Mesodermal cell (in vitro differentiated cells): Measurements from ENCODE around the gene INPP4B.
A peak's percentile ranks its signal among the peaks of the same experiment; 100 is the strongest.

ENCODE experiments used
- H3K27ac ChIP-seq: 2 replicates; pipeline ENCODE4 v1.7.0; 2013; ENCODE audit warnings: mild to moderate bottlenecking, low read depth, low read length, moderate library complexity; ENCODE audit not compliant: severe bottlenecking
- H3K36me3 ChIP-seq: 2 replicates; pipeline ENCODE4 v1.7.1; 2013; ENCODE audit warnings: mild to moderate bottlenecking, low read length, moderate library complexity; ENCODE audit not compliant: control insufficient read depth, insufficient read depth
- H3K4me1 ChIP-seq: one replicate; pipeline ENCODE4 v1.7.1; 2013; ENCODE audit warnings: mild to moderate bottlenecking, low read length; ENCODE audit not compliant: insufficient read depth, control insufficient read depth, poor library complexity, severe bottlenecking
- H3K4me3 ChIP-seq: 2 replicates; pipeline ENCODE4 v1.7.0; 2013; ENCODE audit warnings: low read length, control low read depth, mild to moderate bottlenecking; ENCODE audit not compliant: insufficient read depth, poor library complexity, severe bottlenecking; ENCODE audit errors: extremely low read depth
- H3K9me3 ChIP-seq: 2 replicates; pipeline ENCODE4 v1.7.1; 2013; ENCODE audit warnings: mild to moderate bottlenecking, low read length, moderate library complexity; ENCODE audit not compliant: control insufficient read depth
- WGBS, 2 experiments: methylation state at CpG; one replicate each; pipeline ENCODE4 v1.1.5; 2013; ENCODE audit warnings: missing lambda C conversion rate in 2 of 2; ENCODE audit not compliant: insufficient coverage in 2 of 2; 5-methylcytosine and 5-hydroxymethylcytosine counted together

Gene INPP4B

GRCh38 chr4:142379277-142380051, 466.6 kb downstream of the INPP4B start:
- H3K4me3 ChIP-seq = no peak overlapping the region
- no peaks in the 10 kb centered on the region for H3K9me3 ChIP-seq
- WGBS, 2 experiments = 71 to 90% methylated on average over 2 of the region's 4 CpGs
- peak overlapping the region; percentile 94 for H3K27ac ChIP-seq
- H3K4me1 ChIP-seq = peaks cover 33% of the 10 kb centered on the region
- no peaks in the 10 kb centered on the region for H3K36me3 ChIP-seq

GRCh38 chr4:142378179-142378578, 467.9 kb downstream of the INPP4B start:
- H3K27ac ChIP-seq = no peak overlapping the region

GRCh38 chr4:142377342-142378091, 468.6 kb downstream of the INPP4B start:
- H3K27ac ChIP-seq = no peak overlapping the region
- H3K36me3 ChIP-seq = no peaks in the 10 kb centered on the region
- H3K4me3 ChIP-seq = no peak overlapping the region
- no peaks in the 10 kb centered on the region for H3K9me3 ChIP-seq
- WGBS, 2 experiments = 76 to 80% methylated on average over 1 to 2 of the region's 3 CpGs
- peaks cover 33% of the 10 kb centered on the region for H3K4me1 ChIP-seq

More at GRCh38 chr4:142378179-142378578, 467.9 kb downstream of the INPP4B start:
- H3K9me3 ChIP-seq = no peaks in the 10 kb centered on the region
- no peak overlapping the region for H3K4me3 ChIP-seq
- no peaks in the 10 kb centered on the region for H3K36me3 ChIP-seq
- WGBS, 2 experiments = 100% methylated on average over 1 of the region's 2 CpGs
- peaks cover 33% of the 10 kb centered on the region for H3K4me1 ChIP-seq

- Histone ChIP-seq H3K4me3 (no peak overlapping the region), H3K27ac (no peak overlapping the region), H3K36me3 (no peaks in the 10 kb centered on the region), H3K9me3 (peaks cover 1% of the 10 kb centered on the region), H3K4me1 (peaks cover 33% of the 10 kb centered on the region)
- 91 to 100% methylated on average over 1 of the region's 1 CpG for WGBS, 2 experiments
These were observed 469.9 kb downstream of the INPP4B start for GRCh38 chr4:142376204-142376603.

- H3K27ac ChIP-seq = no peak overlapping the region
- WGBS, 2 experiments = 93 to 100% methylated on average over 2 of the region's 2 CpGs
- H3K4me3 ChIP-seq = no peak overlapping the region
- peaks cover 6% of the 10 kb centered on the region for H3K9me3 ChIP-seq
- H3K36me3 ChIP-seq = no peaks in the 10 kb centered on the region
- H3K4me1 ChIP-seq = peaks cover 19% of the 10 kb centered on the region
These were observed 472.5 kb downstream of the INPP4B start for GRCh38 chr4:142373610-142374009.

GRCh38 chr4:142372530-142373260, 473.4 kb downstream of the INPP4B start:
- Histone ChIP-seq H3K4me1 (peaks cover 10% of the 10 kb centered on the region), H3K36me3 (no peaks in the 10 kb centered on the region), H3K4me3 (no peak overlapping the region), H3K9me3 (peaks cover 6% of the 10 kb centered on the region), H3K27ac (no peak overlapping the region)
- WGBS, 2 experiments = 71% methylated on average over 1 of the region's 2 CpGs; no CpG with 5 or more reads in 1 of the 2 experiments

- Histone ChIP-seq H3K36me3 (no peaks in the 10 kb centered on the region), H3K4me1 (no peaks in the 10 kb centered on the region), H3K27ac (no peak overlapping the region), H3K9me3 (peaks cover 6% of the 10 kb centered on the region), H3K4me3 (no peak overlapping the region)
- WGBS, 2 experiments = 83 to 100% methylated on average over 1 to 2 of the region's 3 CpGs
These were observed 477.0 kb downstream of the INPP4B start for GRCh38 chr4:142369141-142369540.

GRCh38 chr4:142367418-142368180, 478.5 kb downstream of the INPP4B start:
- Histone ChIP-seq H3K36me3 (no peaks in the 10 kb centered on the region), H3K4me3 (no peak overlapping the region), H3K27ac (no peak overlapping the region), H3K9me3 (peaks cover 6% of the 10 kb centered on the region), H3K4me1 (no peaks in the 10 kb centered on the region)
- 89 to 92% methylated on average over 2 to 3 of the region's 6 CpGs for WGBS, 2 experiments

GRCh38 chr4:142366769-142367181, 479.3 kb downstream of the INPP4B start:
- no peak overlapping the region for H3K4me3 ChIP-seq
- H3K9me3 ChIP-seq = peaks cover 6% of the 10 kb centered on the region
- no peaks in the 10 kb centered on the region for H3K4me1 ChIP-seq
- H3K36me3 ChIP-seq = no peaks in the 10 kb centered on the region
- no peak overlapping the region for H3K27ac ChIP-seq

- H3K4me3 ChIP-seq = no peak overlapping the region
- no peaks in the 10 kb centered on the region for H3K36me3 ChIP-seq
- 62 to 83% methylated on average over 1 of the region's 1 CpG for WGBS, 2 experiments
- H3K4me1 ChIP-seq = no peaks in the 10 kb centered on the region
- no peak overlapping the region for H3K27ac ChIP-seq
- no peaks in the 10 kb centered on the region for H3K9me3 ChIP-seq
These were observed 480.7 kb downstream of the INPP4B start for GRCh38 chr4:142365391-142365790.
